Activated CD4-positive, alpha-beta memory T cell treated with anti-CD3 and anti-CD28 coated beads for 36 hours (primary cell): Measurements from ENCODE around the gene PIK3CB. TPM values are rescaled to one million over a fixed set of nuclear protein-coding genes. Genes with fewer than 3 reads are reported as not detected.
"Not testable (repeated sequence)": the region's sequence is repeated elsewhere in the genome, so short reads cannot be mapped to it uniquely, and the experiment has no call there.

ENCODE experiments used
- CTCF ChIA-PET: fragments of 350-600 bp; sonication (Branson Sonifier 250); formaldehyde crosslinking; loops from one replicate; lab custom pipeline; 2021; ENCODE audit warnings: antibody characterized with exemption, inconsistent platforms; lab: Charles Lee
- POLR2A ChIA-PET: fragments of 350-600 bp; sonication (Branson Sonifier 250); formaldehyde crosslinking; loops from one replicate; lab custom pipeline; 2021; ENCODE audit warnings: antibody characterized with exemption; lab: Charles Lee
- DNase-seq: peaks from one replicate; pipeline ENCODE4 v3.0.0-alpha.2; 2020
- H3K27ac Mint-ChIP-seq: one replicate; pipeline ENCODE4 v1.8.0; 2021; ENCODE audit warnings: mixed read lengths
- H3K27me3 Mint-ChIP-seq: one replicate; pipeline ENCODE4 v1.8.0; 2021; ENCODE audit warnings: mixed read lengths
- H3K36me3 Mint-ChIP-seq: one replicate; pipeline ENCODE4 v1.8.0; 2021; ENCODE audit warnings: mixed read lengths
- H3K4me1 Mint-ChIP-seq: one replicate; pipeline ENCODE4 v1.8.0; 2021; ENCODE audit warnings: low read depth, mixed read lengths
- H3K4me3 Mint-ChIP-seq: one replicate; pipeline ENCODE4 v1.8.0; 2021; ENCODE audit warnings: mild to moderate bottlenecking, mixed read lengths
- H3K9me3 Mint-ChIP-seq: one replicate; pipeline ENCODE4 v1.8.0; 2021; ENCODE audit warnings: mixed read lengths
- intact Hi-C: fragments of 100-400 bp; cut with micrococcal nuclease; formaldehyde crosslinking; loops from one replicate; pipeline ENCODE4 v1.15.1; 2023
- total RNA-seq, 2 experiments: library from RNA; stranded (reverse); gene quantifications; one replicate each; pipeline ENCODE4 v1.2.3, GENCODE V29; 2021

Gene PIK3CB
- total RNA-seq, 2 experiments from 2014 or later: 23.0 to 24.8 TPM

GRCh38 chr3:138824114-138824506 lies 10.6 kb downstream of the PIK3CB start:
- Mint-ChIP-seq H3K4me1 (peaks cover 4% of the 10 kb centered on the region), H3K36me3 (peaks cover 6% of the 10 kb centered on the region), H3K9me3 (no peaks in the 10 kb centered on the region), H3K4me3 (no peak overlapping the region), H3K27me3 (no peaks in the 10 kb centered on the region), H3K27ac (no peak overlapping the region)
- ChIA-PET POLR2A (interaction anchor here (0.6 kb wide), 1 partner anchor 99 kb away, joined by 4 read pairs; no protein-coding TSS in a partner anchor), CTCF (interaction anchor here (0.9 kb wide), 1 partner anchor 91 kb away, joined by 3 read pairs; no protein-coding TSS in a partner anchor)
- intact Hi-C loops: no loop called here
- DNase-seq: no peak

GRCh38 chr3:138820379-138820778 lies 14.3 kb downstream of the PIK3CB start:
- intact Hi-C loops, H3K4me3 Mint-ChIP-seq, H3K27me3 Mint-ChIP-seq, H3K9me3 Mint-ChIP-seq, H3K27ac Mint-ChIP-seq, POLR2A ChIA-PET, H3K36me3 Mint-ChIP-seq, DNase-seq: not testable (repeated sequence)
- CTCF ChIA-PET: interaction anchor here (0.5 kb wide), 1 partner anchor 11 kb away, joined by 3 read pairs; no protein-coding TSS in a partner anchor
- H3K4me1 Mint-ChIP-seq: peaks cover 22% of the 10 kb centered on the region

- Mint-ChIP-seq H3K9me3 (no peaks in the 10 kb centered on the region), H3K27ac (peak overlapping the region; percentile 40), H3K36me3 (no peaks in the 10 kb centered on the region), H3K4me1 (peaks cover 35% of the 10 kb centered on the region), H3K4me3 (no peak overlapping the region), H3K27me3 (no peaks in the 10 kb centered on the region)
- intact Hi-C loops: no loop called here
- no peak for DNase-seq
- CTCF ChIA-PET: interaction anchor here (1.0 kb wide), 1 partner anchor 97 kb away, joined by 4 read pairs; no protein-coding TSS in a partner anchor
- POLR2A ChIA-PET: no interaction called here
These were observed 16.4 kb downstream of the PIK3CB start for GRCh38 chr3:138818185-138818860.

- ChIA-PET CTCF (interaction anchor here (1.0 kb wide), 1 partner anchor 98 kb away, joined by 4 read pairs; no protein-coding TSS in a partner anchor), POLR2A (no interaction called here)
- no peak for DNase-seq
- Mint-ChIP-seq H3K36me3 (no peaks in the 10 kb centered on the region), H3K27ac (no peak overlapping the region), H3K4me1 (peaks cover 37% of the 10 kb centered on the region), H3K4me3 (no peak overlapping the region), H3K27me3 (no peaks in the 10 kb centered on the region), H3K9me3 (no peaks in the 10 kb centered on the region)
- intact Hi-C loops: no loop called here
These were observed 17.0 kb downstream of the PIK3CB start for GRCh38 chr3:138817695-138818094.

- no peaks in the 10 kb centered on the region for H3K27me3 Mint-ChIP-seq
These were observed 21.9 kb downstream of the PIK3CB start for GRCh38 chr3:138812806-138813205.

GRCh38 chr3:138809500-138810256 lies 25.1 kb downstream of the PIK3CB start:
- H3K27me3 Mint-ChIP-seq: no peaks in the 10 kb centered on the region
- ChIA-PET POLR2A (no interaction called here), CTCF (interaction anchor here (0.5 to 2.7 kb wide), 3 partner anchors 94 to 106 kb away, joined by 3 to 7 read pairs (median 3); no protein-coding TSS in a partner anchor)
- intact Hi-C loops: no loop called here
- no peak overlapping the region for H3K4me3 Mint-ChIP-seq
- DNase-seq: no peak
- H3K36me3 Mint-ChIP-seq: no peaks in the 10 kb centered on the region
- no peaks in the 10 kb centered on the region for H3K9me3 Mint-ChIP-seq
- no peak overlapping the region for H3K27ac Mint-ChIP-seq
- H3K4me1 Mint-ChIP-seq: peaks cover 14% of the 10 kb centered on the region

More at GRCh38 chr3:138812806-138813205, 21.9 kb downstream of the PIK3CB start:
- peaks cover 28% of the 10 kb centered on the region for H3K4me1 Mint-ChIP-seq
- ChIA-PET POLR2A (no interaction called here), CTCF (interaction anchor here (2.0 kb wide), 1 partner anchor 103 kb away, joined by 6 read pairs; no protein-coding TSS in a partner anchor)
- no peak overlapping the region for H3K27ac Mint-ChIP-seq
- intact Hi-C loops: no loop called here
- no peak overlapping the region for H3K4me3 Mint-ChIP-seq
- no peaks in the 10 kb centered on the region for H3K9me3 Mint-ChIP-seq
- no peaks in the 10 kb centered on the region for H3K36me3 Mint-ChIP-seq
- no peak for DNase-seq

- ChIA-PET POLR2A (no interaction called here), CTCF (interaction anchor here (0.8 kb wide), 1 partner anchor 173 kb away, joined by 4 read pairs; no protein-coding TSS in a partner anchor)
- Mint-ChIP-seq H3K4me3 (no peak overlapping the region), H3K27me3 (no peaks in the 10 kb centered on the region), H3K36me3 (no peaks in the 10 kb centered on the region), H3K4me1 (peaks cover 14% of the 10 kb centered on the region), H3K27ac (no peak overlapping the region), H3K9me3 (no peaks in the 10 kb centered on the region)
- intact Hi-C loops: no loop called here
- DNase-seq: no peak
These were observed 28.2 kb downstream of the PIK3CB start for GRCh38 chr3:138806376-138807080.

GRCh38 chr3:138803006-138803653 lies 31.6 kb downstream of the PIK3CB start:
- peaks cover 21% of the 10 kb centered on the region for H3K4me1 Mint-ChIP-seq
- H3K36me3 Mint-ChIP-seq: peaks cover 2% of the 10 kb centered on the region
- no peak overlapping the region for H3K27ac Mint-ChIP-seq
- no peaks in the 10 kb centered on the region for H3K9me3 Mint-ChIP-seq
- no peak overlapping the region for H3K4me3 Mint-ChIP-seq
- ChIA-PET CTCF (interaction anchor here (1.5 kb wide), 1 partner anchor 121 kb away, joined by 3 read pairs; no protein-coding TSS in a partner anchor), POLR2A (no interaction called here)
- DNase-seq: no peak
- intact Hi-C loops: no loop called here
- H3K27me3 Mint-ChIP-seq: no peaks in the 10 kb centered on the region

GRCh38 chr3:138802223-138802622 lies 32.5 kb downstream of the PIK3CB start:
- H3K36me3 Mint-ChIP-seq, H3K9me3 Mint-ChIP-seq, intact Hi-C loops, DNase-seq, H3K27me3 Mint-ChIP-seq, H3K4me3 Mint-ChIP-seq, H3K27ac Mint-ChIP-seq, POLR2A ChIA-PET, CTCF ChIA-PET: not testable (repeated sequence)
- peaks cover 27% of the 10 kb centered on the region for H3K4me1 Mint-ChIP-seq

- Mint-ChIP-seq H3K36me3 (peaks cover 5% of the 10 kb centered on the region), H3K4me1 (peaks cover 28% of the 10 kb centered on the region), H3K9me3 (no peaks in the 10 kb centered on the region), H3K27me3 (no peaks in the 10 kb centered on the region), H3K27ac (no peak overlapping the region), H3K4me3 (no peak overlapping the region)
- POLR2A ChIA-PET: no interaction called here
- CTCF ChIA-PET: no interaction called here
- intact Hi-C loops: no loop called here
- no peak for DNase-seq
These were observed 32.9 kb downstream of the PIK3CB start for GRCh38 chr3:138801792-138802191.

GRCh38 chr3:138800248-138800647 lies 34.5 kb downstream of the PIK3CB start:
- no peaks in the 10 kb centered on the region for H3K9me3 Mint-ChIP-seq
- no peak overlapping the region for H3K4me3 Mint-ChIP-seq
- DNase-seq: no peak
- ChIA-PET CTCF (no interaction called here), POLR2A (no interaction called here)
- intact Hi-C loops: no loop called here
- H3K27me3 Mint-ChIP-seq: no peaks in the 10 kb centered on the region
- H3K36me3 Mint-ChIP-seq: peaks cover 11% of the 10 kb centered on the region
- peaks cover 31% of the 10 kb centered on the region for H3K4me1 Mint-ChIP-seq
- no peak overlapping the region for H3K27ac Mint-ChIP-seq
